H1 (cell line): ENCODE measurements around the gene GZF1. TPM values are rescaled to one million over a fixed set of nuclear protein-coding genes. Genes with fewer than 3 reads are reported as not detected.

Experiments used
- CTCF ChIA-PET: fragments of 300-600 bp; sonication (Branson Sonifier 250); formaldehyde crosslinking; loops from one replicate; lab custom pipeline; 2021; ENCODE audit not compliant: partially characterized antibody; lab: Charles Lee
- POLR2A ChIA-PET: fragments of 300-600 bp; sonication (Branson Sonifier 250); formaldehyde crosslinking; loops from one replicate; lab custom pipeline; 2021; ENCODE audit warnings: inconsistent platforms; ENCODE audit not compliant: partially characterized antibody; lab: Charles Lee
- DNase-seq, 2 experiments: peaks; one replicate each; pipeline versions ENCODE4 v3.0.0 to v3.0.0-alpha.2; 2010 to 2022; ENCODE audit warnings: low spot score in 2 of 2, low read depth in 1 of 2, mixed read lengths in 1 of 2
- FAIRE-seq: peaks from 2 replicates; lab custom pipeline; 2011; peaks lifted over from hg19 to GRCh38; lab: Jason Lieb, UNC
- H2AFZ ChIP-seq: 2 replicates; pipeline ENCODE4 v1.8.1; 2012; ENCODE audit warnings: low read length, inconsistent platforms
- H2AK5ac ChIP-seq: 2 replicates; pipeline ENCODE4 v1.6.1; 2013; ENCODE audit warnings: low read depth, low read length
- H2BK120ac ChIP-seq: replicated peaks from 2 replicates; pipeline ENCODE3; 2013; ENCODE audit warnings: low read depth, low read length, inconsistent platforms
- H2BK12ac ChIP-seq: 2 replicates; pipeline ENCODE4 v1.6.1; 2013; ENCODE audit warnings: low read depth, low read length
- H2BK15ac ChIP-seq: 2 replicates; pipeline ENCODE4 v1.6.1; 2013; ENCODE audit warnings: low read length
- H2BK20ac ChIP-seq: 2 replicates; pipeline ENCODE4 v1.6.1; 2013; ENCODE audit warnings: low read length
- H2BK5ac ChIP-seq: 2 replicates; pipeline ENCODE4 v1.6.1; 2013; ENCODE audit warnings: low read depth, low read length
- H3K14ac ChIP-seq: 2 replicates; pipeline ENCODE4 v1.6.1; 2013; ENCODE audit warnings: inconsistent platforms; ENCODE audit not compliant: insufficient read length
- H3K18ac ChIP-seq: 2 replicates; pipeline ENCODE4 v1.6.1; 2013; ENCODE audit warnings: low read length; ENCODE audit errors: extremely low read depth
- H3K23ac ChIP-seq: 2 replicates; pipeline ENCODE4 v1.6.1; 2013; ENCODE audit warnings: inconsistent platforms; ENCODE audit not compliant: insufficient read length
- H3K23me2 ChIP-seq: 2 replicates; pipeline ENCODE4 v1.6.1; 2013; ENCODE audit warnings: low read depth, low read length
- H3K27ac ChIP-seq: 2 replicates; pipeline ENCODE4 v1.6.1; 2011; ENCODE audit warnings: low read depth, low read length, inconsistent platforms
- H3K27me3 ChIP-seq, 4 experiments: replicated peaks in 1 of 4; 1 replicate in 1 of 4; 2 replicates in 3 of 4; pipeline versions ENCODE4 v1.6.1 to v1.8.1; 2011 to 2013; ENCODE audit warnings: low read length in 3 of 4, mild to moderate bottlenecking in 3 of 4, inconsistent platforms in 2 of 4, mixed read lengths in 2 of 4, moderate library complexity in 1 of 4; ENCODE audit not compliant: control insufficient read depth in 3 of 4, insufficient read depth in 3 of 4; ENCODE audit errors: extremely low read depth in 1 of 4
- H3K36me3 ChIP-seq, 4 experiments: 2 replicates each; pipeline versions ENCODE4 v1.6.1 to v1.8.1; 2011 to 2013; ENCODE audit warnings: mild to moderate bottlenecking in 4 of 4, low read length in 3 of 4, moderate library complexity in 2 of 4, control low read depth in 1 of 4, inconsistent platforms in 1 of 4; ENCODE audit not compliant: insufficient read depth in 4 of 4, control insufficient read depth in 2 of 4
- H3K4ac ChIP-seq: replicated peaks from 2 replicates; pipeline ENCODE3; 2013; ENCODE audit warnings: low read length, low read depth, mixed read lengths, inconsistent platforms; ENCODE audit not compliant: insufficient read length
- H3K4me1 ChIP-seq, 4 experiments: replicated peaks in 1 of 4; 1 replicate in 1 of 4; 2 replicates in 3 of 4; pipeline versions ENCODE4 v1.6.1 to v1.8.1; 2011 to 2013; ENCODE audit warnings: low read length in 3 of 4, inconsistent platforms in 2 of 4, mixed read lengths in 1 of 4; ENCODE audit not compliant: insufficient read depth in 4 of 4, control insufficient read depth in 3 of 4
- H3K4me2 ChIP-seq, 2 experiments: 2 replicates each; pipeline versions ENCODE4 v1.6.1 to v1.8.1; 2011 to 2013; ENCODE audit warnings: low read depth in 2 of 2, low read length in 2 of 2, control low read depth in 1 of 2, inconsistent platforms in 1 of 2, mild to moderate bottlenecking in 1 of 2; ENCODE audit not compliant: insufficient read depth in 1 of 2
- H3K4me3 ChIP-seq, 4 experiments: fragments of 200-600, 300-600 bp in 1 of 4; sonication (generic), shearing (Covaris generic), sonication (Bioruptor Twin) in 1 of 4; 2 replicates each; pipeline versions ENCODE4 v1.5.1 to v1.8.1; 2011 to 2016; ENCODE audit warnings: low read length in 4 of 4, low read depth in 3 of 4, control low read depth in 2 of 4, inconsistent platforms in 2 of 4, mild to moderate bottlenecking in 2 of 4, mixed read lengths in 1 of 4, moderate library complexity in 1 of 4; ENCODE audit not compliant: insufficient read depth in 2 of 4; ENCODE audit errors: extremely low read depth in 1 of 4
- H3K56ac ChIP-seq: replicated peaks from 2 replicates; pipeline ENCODE3; 2013; ENCODE audit warnings: low read depth, mild to moderate bottlenecking, mixed read lengths, low read length, inconsistent platforms; ENCODE audit not compliant: insufficient read length
- H3K79me1 ChIP-seq: 2 replicates; pipeline ENCODE4 v1.6.1; 2013; ENCODE audit warnings: low read depth, low read length, control low read depth
- H3K79me2 ChIP-seq, 2 experiments: 2 replicates each; pipeline versions ENCODE4 v1.6.1 to v1.8.1; 2012 to 2013; ENCODE audit warnings: low read length in 2 of 2, mild to moderate bottlenecking in 2 of 2, inconsistent platforms in 1 of 2; ENCODE audit not compliant: insufficient read depth in 2 of 2, control insufficient read depth in 1 of 2
- H3K9ac ChIP-seq, 4 experiments: replicated peaks in 1 of 4; 1 replicate in 1 of 4; 2 replicates in 3 of 4; pipeline versions ENCODE4 v1.6.1 to v1.8.1; 2011 to 2013; ENCODE audit warnings: low read depth in 3 of 4, low read length in 3 of 4, control low read depth in 2 of 4, mild to moderate bottlenecking in 2 of 4, moderate library complexity in 2 of 4, inconsistent platforms in 1 of 4; ENCODE audit errors: extremely low read depth in 1 of 4
- H3K9me3 ChIP-seq, 2 experiments: 2 replicates each; pipeline versions ENCODE4 v1.6.1 to v1.8.1; 2012 to 2013; ENCODE audit warnings: mild to moderate bottlenecking in 2 of 2, moderate library complexity in 2 of 2, control low read depth in 1 of 2, inconsistent platforms in 1 of 2, low read depth in 1 of 2, low read length in 1 of 2, mixed read lengths in 1 of 2; ENCODE audit not compliant: insufficient read depth in 2 of 2
- H4K20me1 ChIP-seq, 2 experiments: replicated peaks in 1 of 2; 2 replicates each; pipeline versions ENCODE3 to v1.8.1; 2011 to 2013; ENCODE audit warnings: inconsistent platforms in 2 of 2, low read length in 2 of 2, mild to moderate bottlenecking in 1 of 2; ENCODE audit not compliant: insufficient read depth in 2 of 2, control insufficient read depth in 1 of 2
- H4K5ac ChIP-seq: 2 replicates; pipeline ENCODE4 v1.6.1; 2013; ENCODE audit warnings: low read length, low read depth, mixed read lengths, inconsistent platforms; ENCODE audit not compliant: insufficient read length
- H4K8ac ChIP-seq: 2 replicates; pipeline ENCODE4 v1.8.0; 2013; ENCODE audit warnings: mild to moderate bottlenecking, moderate library complexity, low read length, inconsistent platforms; ENCODE audit not compliant: insufficient read depth; ENCODE audit errors: extremely low read depth
- H4K91ac ChIP-seq: replicated peaks from 2 replicates; pipeline ENCODE3; 2013; ENCODE audit warnings: low read length, mixed read lengths, inconsistent platforms; ENCODE audit not compliant: insufficient read length
- MAFK ChIP-seq: IDR thresholded peaks from 2 replicates; pipeline ENCODE4 v1.6.1; 2012; ENCODE audit warnings: low read depth, mild to moderate bottlenecking, improper control_type of control experiment, low read length
- NANOG ChIP-seq: IDR thresholded peaks from 2 replicates; pipeline ENCODE4 v1.6.1; 2011; ENCODE audit warnings: low read length, low read depth, mild to moderate bottlenecking, inconsistent platforms; ENCODE audit not compliant: insufficient read depth, poor library complexity, severe bottlenecking
- PHF8 ChIP-seq: fragments of 200-600 bp; sonication (generic); conservative IDR thresholded peaks from 2 replicates; pipeline ENCODE4 v1.7.1; 2012; ENCODE audit warnings: low read depth, mild to moderate bottlenecking, inconsistent platforms, low read length, moderate library complexity
- RBBP5 ChIP-seq: IDR thresholded peaks from 2 replicates; pipeline ENCODE4 v1.7.1; 2012; ENCODE audit warnings: low read depth, mild to moderate bottlenecking, inconsistent platforms, low read length, moderate library complexity, borderline replicate concordance
- RXRA ChIP-seq: IDR thresholded peaks from 2 replicates; pipeline ENCODE4 v1.6.1; 2011; ENCODE audit warnings: low read depth, mild to moderate bottlenecking, low read length, moderate library complexity; ENCODE audit not compliant: insufficient read depth
- SIN3A ChIP-seq, 2 experiments: IDR thresholded peaks in 1 of 2; conservative IDR thresholded peaks in 1 of 2; 2 replicates each; pipeline ENCODE4 v1.6.1; 2011 to 2012; ENCODE audit warnings: low read length in 2 of 2, improper control_type of control experiment in 1 of 2, low read depth in 1 of 2, mild to moderate bottlenecking in 1 of 2
- SIRT6 ChIP-seq: IDR thresholded peaks from one replicate; pipeline ENCODE4 v1.7.1; 2012; ENCODE audit warnings: low read length, inconsistent platforms
- SRF ChIP-seq: IDR thresholded peaks from 2 replicates; pipeline ENCODE4 v1.6.1; 2011; ENCODE audit warnings: mild to moderate bottlenecking, low read depth, low read length, moderate library complexity
- polyA plus RNA-seq, 7 experiments: library from polyadenylated mRNA; depleted of rRNA in 3 of 7; stranded (reverse) in 5 of 7; unstranded in 2 of 7; fragments of >200 nt in 5 of 7; fragments of 200-250 nt in 2 of 7; gene quantifications; 1 replicate in 5 of 7; 2 replicates in 1 of 7; 4 replicates in 1 of 7; pipeline versions ENCODE4 v1.2.1 to v1.2.3, GENCODE V29; 2011 to 2013; ENCODE audit warnings: missing spikeins in 2 of 7, mixed read lengths in 2 of 7
- total RNA-seq: library from RNA; stranded (reverse); fragmentation: NEBNext Ultra II Directional; extraction: Animal tissue kit (Norgen Biotek cat#: 25700); gene quantifications from 2 replicates; pipeline ENCODE4 v1.2.1, GENCODE V29; 2021

The GZF1 gene
- total and polyA plus RNA-seq, 2 of the 8 experiments (the other 6 are each of a cell fraction or from before 2014, with no cell fraction given), result 8.2 to 11.9 TPM

DNA sequence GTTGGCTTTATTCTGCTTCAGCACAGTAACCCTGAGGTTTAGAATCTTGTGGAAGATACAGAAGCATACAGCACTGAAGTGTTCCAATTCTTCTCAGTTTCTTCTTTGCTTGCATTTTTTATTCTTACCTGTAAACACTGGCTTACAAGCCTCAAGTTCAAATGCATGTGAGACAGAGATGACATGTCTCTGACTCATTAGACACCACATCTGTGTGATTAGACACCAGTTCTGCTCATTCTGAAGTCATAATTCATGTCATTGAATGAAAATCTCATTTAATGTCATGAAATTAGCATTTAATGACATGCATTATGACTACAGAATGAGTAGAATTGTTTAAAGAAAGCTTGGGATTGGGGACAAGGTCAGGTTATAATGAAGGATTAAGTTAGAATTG is 5.8 kb downstream of the GZF1 start:
- Histone ChIP-seq H2AFZ (no peak overlapping the region), H2BK120ac (no peak overlapping the region), H2BK12ac (no peak overlapping the region), H3K56ac (no peak overlapping the region), H2BK15ac (no peak overlapping the region), H3K79me1 (peaks cover 10% of the 10 kb centered on the region), H3K23ac (no peak overlapping the region), H4K8ac (no peak overlapping the region), H4K5ac (no peak overlapping the region), H2BK5ac (no peak overlapping the region), H3K4me3 (no peak overlapping the region), H3K27ac (no peak overlapping the region), H3K23me2 (peaks cover 2% of the 10 kb centered on the region; the same call in 1 of the 2 replicates), H3K9ac (no peak overlapping the region), H4K20me1 (peaks cover 12 to 21% of the 10 kb centered on the region in 2 experiments), H3K4ac (no peak overlapping the region), H4K91ac (no peak overlapping the region), H3K79me2 (peaks cover 0 to 51% of the 10 kb centered on the region in 2 experiments; a peak in 3 of 4 replicates), H3K27me3 (no peaks in the 10 kb centered on the region), H3K4me2 (no peak overlapping the region), H3K9me3 (no peaks in the 10 kb centered on the region), H3K18ac (no peak overlapping the region), H3K14ac (no peak overlapping the region), H3K4me1 (peaks cover 0 to 6% (median 5%) of the 10 kb centered on the region in 4 experiments; a peak in 4 of 7 replicates), H3K36me3 (peaks cover 12 to 52% (median 32%) of the 10 kb centered on the region in 4 experiments), H2BK20ac (no peak overlapping the region), H2AK5ac (no peak overlapping the region)
- DNase-seq (no peak), FAIRE-seq (no peak)
- TF ChIP-seq SIRT6 (no peak), NANOG (no peak), PHF8 (no peak), MAFK (no peak), RBBP5 (no peak), SIN3A (conservative IDR thresholded peaks at IDR 0.05 in 1 of 2, IDR thresholded peaks at IDR 0.05 in 1 of 2; ENCODE audit: low read depth in 1 of 2, low read length in 2 of 2) (no peak), SRF (no peak), RXRA (no peak)
- ChIA-PET CTCF (interaction anchor here (1.1 kb wide), 1 partner anchor 11 kb away, joined by 3 read pairs; no protein-coding TSS in a partner anchor), POLR2A (interaction anchor here (1.1 kb wide), 1 partner anchor 9 kb away, joined by 3 read pairs; no protein-coding TSS in a partner anchor)
